ENCODE data around the gene ADCY5. TPM values are rescaled to one million over a fixed set of nuclear protein-coding genes. Genes with fewer than 3 reads are reported as not detected.

Gene ADCY5
- total RNA-seq, 1 experiment from 2014 or later = 0.49 TPM

GRCh38 chr3:123479891-123480290 lies 31.0 kb upstream of the ADCY5 start:
- no peaks in the 10 kb centered on the region for H3K9me2 ChIP-seq (ENCODE audit: insufficient read depth)
- peaks cover 9% of the 10 kb centered on the region for H3K27me3 ChIP-seq (ENCODE audit: insufficient read depth, low read length)
- H4K20me1 ChIP-seq (ENCODE audit: insufficient read depth) = no peaks in the 10 kb centered on the region
- no peaks in the 10 kb centered on the region for H3K36me3 ChIP-seq (ENCODE audit: control insufficient read depth in 1 of 2, insufficient read depth in 2 of 2, low read length in 2 of 2)
- H3K27ac ChIP-seq (ENCODE audit: low read depth, low read length) = no peak overlapping the region
- TF ChIP-seq POLR2AphosphoS5 (IDR thresholded peaks at IDR 0.05; ENCODE audit: low read depth, low read length) = no peak
- TF ChIP-seq CEBPB (IDR thresholded peaks at IDR 0.05; ENCODE audit: low read depth) = no peak
- TF ChIP-seq TCF7L2 (IDR thresholded peaks at IDR 0.05; ENCODE audit: borderline replicate concordance, extremely low read depth, insufficient read depth, insufficient read length) = no peak
- TF ChIP-seq SRF (IDR thresholded peaks at IDR 0.05; ENCODE audit: low read depth) = no peak
- TF ChIP-seq, protein P1, sequence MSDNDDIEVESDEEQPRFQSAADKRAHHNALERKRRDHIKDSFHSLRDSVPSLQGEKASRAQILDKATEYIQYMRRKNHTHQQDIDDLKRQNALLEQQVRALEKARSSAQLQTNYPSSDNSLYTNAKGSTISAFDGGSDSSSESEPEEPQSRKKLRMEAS (IDR thresholded peaks at IDR 0.05) = no peak
- BruUV-seq (replicated peaks) = no TSS peak
- H3K9ac ChIP-seq (ENCODE audit: low read length) = no peak overlapping the region
- POLR2A ChIA-PET = no interaction called here
- DNase-seq (ENCODE audit: low read depth, low spot score) (no peak), ATAC-seq (no peak)
- no peaks in the 10 kb centered on the region for H3K79me2 ChIP-seq (ENCODE audit: insufficient read depth, low read length)
- H2AFZ ChIP-seq (ENCODE audit: low read depth, low read length, poor library complexity, severe bottlenecking) = no peak overlapping the region
- intact Hi-C loops (cut with micrococcal nuclease) = no loop called here
- H3K9me3 ChIP-seq (ENCODE audit: control insufficient read depth in 1 of 2, insufficient read depth in 1 of 2, low read depth in 1 of 2, low read length in 2 of 2) = no peaks in the 10 kb centered on the region
- CTCF ChIA-PET = no interaction called here
- no peaks in the 10 kb centered on the region for H3K4me1 ChIP-seq (ENCODE audit: control insufficient read depth in 1 of 2, insufficient read depth in 2 of 2, low read length in 2 of 2)
- no peak overlapping the region for H3K4me2 ChIP-seq (ENCODE audit: low read length)
- RAD21 ChIA-PET (ENCODE audit: low non-redundant PET in 1 of 2, low total read pairs in 2 of 2, uncharacterized antibody in 2 of 2, unreplicated experiment in 2 of 2) = no interaction called here
- no peak overlapping the region for H3K4me3 ChIP-seq (replicated peaks in 1 of 2; ENCODE audit: low read depth in 1 of 2, low read length in 2 of 2)

DNA sequence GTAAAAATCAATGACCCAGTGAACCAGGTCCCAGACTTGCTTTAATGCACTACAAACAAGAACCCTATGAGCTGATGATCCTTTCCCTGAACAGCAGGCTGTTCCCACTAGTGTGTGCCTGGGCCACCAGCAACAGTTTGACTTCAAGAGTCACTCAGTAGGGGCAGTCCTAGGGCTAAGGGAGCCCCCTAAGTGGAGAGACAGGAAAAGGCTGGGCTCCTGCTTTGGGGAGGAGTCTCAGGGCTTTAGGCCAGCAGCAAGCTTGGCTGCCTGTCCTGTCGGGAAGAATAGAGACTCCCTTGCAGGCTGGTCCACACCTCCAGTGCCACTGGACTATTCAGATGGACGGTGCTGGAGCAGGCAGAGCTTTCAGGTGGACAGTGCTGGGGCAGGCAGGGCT lies 29.4 kb upstream of the ADCY5 start:
- Histone ChIP-seq H3K4me3 (replicated peaks in 1 of 2; ENCODE audit: low read depth in 1 of 2, low read length in 2 of 2) (no peak overlapping the region), H3K9me3 (ENCODE audit: control insufficient read depth in 1 of 2, insufficient read depth in 1 of 2, low read depth in 1 of 2, low read length in 2 of 2) (no peaks in the 10 kb centered on the region), H3K36me3 (ENCODE audit: control insufficient read depth in 1 of 2, insufficient read depth in 2 of 2, low read length in 2 of 2) (no peaks in the 10 kb centered on the region), H3K4me2 (ENCODE audit: low read length) (no peak overlapping the region), H3K79me2 (ENCODE audit: insufficient read depth, low read length) (no peaks in the 10 kb centered on the region), H4K20me1 (ENCODE audit: insufficient read depth) (no peaks in the 10 kb centered on the region), H3K4me1 (ENCODE audit: control insufficient read depth in 1 of 2, insufficient read depth in 2 of 2, low read length in 2 of 2) (no peaks in the 10 kb centered on the region), H3K27ac (ENCODE audit: low read depth, low read length) (no peak overlapping the region), H3K9ac (ENCODE audit: low read length) (no peak overlapping the region), H2AFZ (ENCODE audit: low read depth, low read length, poor library complexity, severe bottlenecking) (no peak overlapping the region), H3K9me2 (ENCODE audit: insufficient read depth) (no peaks in the 10 kb centered on the region), H3K27me3 (ENCODE audit: insufficient read depth, low read length) (peaks cover 20% of the 10 kb centered on the region)
- no TSS peak for BruUV-seq (replicated peaks)
- POLR2A ChIA-PET = no interaction called here
- TF ChIP-seq EZH2 (IDR thresholded peaks at IDR 0.05) = no peak
- TF ChIP-seq, protein P1 (IDR thresholded peaks at IDR 0.05) = no peak
- TF ChIP-seq ELF1 (IDR thresholded peaks at IDR 0.05; ENCODE audit: borderline replicate concordance, low read depth) = no peak
- TF ChIP-seq, protein P2, sequence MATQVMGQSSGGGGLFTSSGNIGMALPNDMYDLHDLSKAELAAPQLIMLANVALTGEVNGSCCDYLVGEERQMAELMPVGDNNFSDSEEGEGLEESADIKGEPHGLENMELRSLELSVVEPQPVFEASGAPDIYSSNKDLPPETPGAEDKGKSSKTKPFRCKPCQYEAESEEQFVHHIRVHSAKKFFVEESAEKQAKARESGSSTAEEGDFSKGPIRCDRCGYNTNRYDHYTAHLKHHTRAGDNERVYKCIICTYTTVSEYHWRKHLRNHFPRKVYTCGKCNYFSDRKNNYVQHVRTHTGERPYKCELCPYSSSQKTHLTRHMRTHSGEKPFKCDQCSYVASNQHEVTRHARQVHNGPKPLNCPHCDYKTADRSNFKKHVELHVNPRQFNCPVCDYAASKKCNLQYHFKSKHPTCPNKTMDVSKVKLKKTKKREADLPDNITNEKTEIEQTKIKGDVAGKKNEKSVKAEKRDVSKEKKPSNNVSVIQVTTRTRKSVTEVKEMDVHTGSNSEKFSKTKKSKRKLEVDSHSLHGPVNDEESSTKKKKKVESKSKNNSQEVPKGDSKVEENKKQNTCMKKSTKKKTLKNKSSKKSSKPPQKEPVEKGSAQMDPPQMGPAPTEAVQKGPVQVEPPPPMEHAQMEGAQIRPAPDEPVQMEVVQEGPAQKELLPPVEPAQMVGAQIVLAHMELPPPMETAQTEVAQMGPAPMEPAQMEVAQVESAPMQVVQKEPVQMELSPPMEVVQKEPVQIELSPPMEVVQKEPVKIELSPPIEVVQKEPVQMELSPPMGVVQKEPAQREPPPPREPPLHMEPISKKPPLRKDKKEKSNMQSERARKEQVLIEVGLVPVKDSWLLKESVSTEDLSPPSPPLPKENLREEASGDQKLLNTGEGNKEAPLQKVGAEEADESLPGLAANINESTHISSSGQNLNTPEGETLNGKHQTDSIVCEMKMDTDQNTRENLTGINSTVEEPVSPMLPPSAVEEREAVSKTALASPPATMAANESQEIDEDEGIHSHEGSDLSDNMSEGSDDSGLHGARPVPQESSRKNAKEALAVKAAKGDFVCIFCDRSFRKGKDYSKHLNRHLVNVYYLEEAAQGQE (IDR thresholded peaks at IDR 0.05; ENCODE audit: low read depth) = no peak
- TF ChIP-seq SIN3A (IDR thresholded peaks at IDR 0.05; ENCODE audit: low read depth) = no peak
- TF ChIP-seq EGR1 (IDR thresholded peaks at IDR 0.05; ENCODE audit: low read depth) = no peak
- TF ChIP-seq POLR2AphosphoS5 (IDR thresholded peaks at IDR 0.05; ENCODE audit: low read depth, low read length) = no peak
- TF ChIP-seq, protein P3, sequence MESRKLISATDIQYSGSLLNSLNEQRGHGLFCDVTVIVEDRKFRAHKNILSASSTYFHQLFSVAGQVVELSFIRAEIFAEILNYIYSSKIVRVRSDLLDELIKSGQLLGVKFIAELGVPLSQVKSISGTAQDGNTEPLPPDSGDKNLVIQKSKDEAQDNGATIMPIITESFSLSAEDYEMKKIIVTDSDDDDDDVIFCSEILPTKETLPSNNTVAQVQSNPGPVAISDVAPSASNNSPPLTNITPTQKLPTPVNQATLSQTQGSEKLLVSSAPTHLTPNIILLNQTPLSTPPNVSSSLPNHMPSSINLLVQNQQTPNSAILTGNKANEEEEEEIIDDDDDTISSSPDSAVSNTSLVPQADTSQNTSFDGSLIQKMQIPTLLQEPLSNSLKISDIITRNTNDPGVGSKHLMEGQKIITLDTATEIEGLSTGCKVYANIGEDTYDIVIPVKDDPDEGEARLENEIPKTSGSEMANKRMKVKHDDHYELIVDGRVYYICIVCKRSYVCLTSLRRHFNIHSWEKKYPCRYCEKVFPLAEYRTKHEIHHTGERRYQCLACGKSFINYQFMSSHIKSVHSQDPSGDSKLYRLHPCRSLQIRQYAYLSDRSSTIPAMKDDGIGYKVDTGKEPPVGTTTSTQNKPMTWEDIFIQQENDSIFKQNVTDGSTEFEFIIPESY (IDR thresholded peaks at IDR 0.05; ENCODE audit: extremely low read depth, insufficient replicate concordance, low read length) = no peak
- TF ChIP-seq SRF (IDR thresholded peaks at IDR 0.05; ENCODE audit: low read depth) = no peak
- no peak for TF ChIP-seq FOSL1 (IDR thresholded peaks at IDR 0.05; ENCODE audit: low read depth)
- TF ChIP-seq ZNF274 (IDR thresholded peaks at IDR 0.05; ENCODE audit: low read depth, low read length) = no peak
- intact Hi-C loops (cut with micrococcal nuclease) = no loop called here
- ATAC-seq = no peak
- CTCF ChIA-PET = no interaction called here
- RAD21 ChIA-PET (ENCODE audit: low non-redundant PET in 1 of 2, low total read pairs in 2 of 2, uncharacterized antibody in 2 of 2, unreplicated experiment in 2 of 2) = no interaction called here
- DNase-seq (ENCODE audit: low read depth, low spot score) = no peak
